Suprapubic skin (tissue), 4 donors: Measurements from ENCODE around the gene SHFL. TPM values are rescaled to one million over a fixed set of nuclear protein-coding genes. Genes with fewer than 3 reads are reported as not detected.

Experiments used
- DNase-seq, 2 donors: peaks; one replicate each; pipeline ENCODE4 v3.0.0-alpha.2; 2019; ENCODE audit warnings: low spot score in 2 of 2
- H3K27ac ChIP-seq: fragments of 200-600 bp; sonication (generic); one replicate; pipeline ENCODE4 v1.5.1; 2019
- H3K27me3 ChIP-seq: fragments of 200-600 bp; sonication (generic); one replicate; pipeline ENCODE4 v1.5.1; 2019
- H3K36me3 ChIP-seq: fragments of 200-600 bp; sonication (generic); one replicate; pipeline ENCODE4 v1.5.1; 2019
- H3K4me1 ChIP-seq: fragments of 200-600 bp; sonication (generic); one replicate; pipeline ENCODE4 v1.5.1; 2019
- H3K4me3 ChIP-seq: fragments of 200-600 bp; sonication (generic); one replicate; pipeline ENCODE4 v1.5.1; 2019; ENCODE audit warnings: mild to moderate bottlenecking
- H3K9me3 ChIP-seq: fragments of 200-600 bp; sonication (generic); one replicate; pipeline ENCODE4 v1.5.1; 2019
- EP300 ChIP-seq: sonication (generic); formaldehyde crosslinking; IDR thresholded peaks from one replicate; pipeline ENCODE4 v1.6.1; 2017; ENCODE audit warnings: antibody characterized with exemption
- POLR2A ChIP-seq, 2 donors: fragments of 450-650 bp; IDR thresholded peaks; one replicate each; pipeline ENCODE4 v1.6.1; 2017; ENCODE audit warnings: antibody characterized with exemption in 2 of 2, mild to moderate bottlenecking in 2 of 2, moderate library complexity in 2 of 2
- POLR2AphosphoS5 ChIP-seq, 3 donors: sonication (generic); formaldehyde crosslinking; IDR thresholded peaks; one replicate each; pipeline ENCODE4 v1.6.1; 2017; ENCODE audit warnings: antibody characterized with exemption in 3 of 3
- WGBS: methylation state at CpG from one replicate; pipeline ENCODE4 v1.1.5; 2018; 5-methylcytosine and 5-hydroxymethylcytosine counted together
- total RNA-seq, 4 donors: library from RNA; depleted of rRNA; stranded (reverse); fragments of >200 nt; gene quantifications; one replicate each; pipeline ENCODE4 v1.1.0, GENCODE V29; 2016
- TF ChIP-seq, protein P1 (sequence below), 2 donors: fragments of 200-600 bp in 1 of 2; fragments of 450-650 bp in 1 of 2; sonication (generic) in 1 of 2; IDR thresholded peaks; one replicate each; pipeline ENCODE4 v1.5.1; 2016 to 2019; ENCODE audit warnings: antibody characterized with exemption in 2 of 2, mild to moderate bottlenecking in 1 of 2, moderate library complexity in 1 of 2

Gene SHFL
- total RNA-seq, 4 donors from 2014 or later: 11.8 to 26.7 (median 22.3) TPM

- no peak overlapping the region for H3K4me3 ChIP-seq
- TF ChIP-seq POLR2A (IDR thresholded peaks at IDR 0.05) (no peak), POLR2AphosphoS5 (IDR thresholded peaks at IDR 0.05) (no peak), EP300 (no peak)
- TF ChIP-seq, protein P1, sequence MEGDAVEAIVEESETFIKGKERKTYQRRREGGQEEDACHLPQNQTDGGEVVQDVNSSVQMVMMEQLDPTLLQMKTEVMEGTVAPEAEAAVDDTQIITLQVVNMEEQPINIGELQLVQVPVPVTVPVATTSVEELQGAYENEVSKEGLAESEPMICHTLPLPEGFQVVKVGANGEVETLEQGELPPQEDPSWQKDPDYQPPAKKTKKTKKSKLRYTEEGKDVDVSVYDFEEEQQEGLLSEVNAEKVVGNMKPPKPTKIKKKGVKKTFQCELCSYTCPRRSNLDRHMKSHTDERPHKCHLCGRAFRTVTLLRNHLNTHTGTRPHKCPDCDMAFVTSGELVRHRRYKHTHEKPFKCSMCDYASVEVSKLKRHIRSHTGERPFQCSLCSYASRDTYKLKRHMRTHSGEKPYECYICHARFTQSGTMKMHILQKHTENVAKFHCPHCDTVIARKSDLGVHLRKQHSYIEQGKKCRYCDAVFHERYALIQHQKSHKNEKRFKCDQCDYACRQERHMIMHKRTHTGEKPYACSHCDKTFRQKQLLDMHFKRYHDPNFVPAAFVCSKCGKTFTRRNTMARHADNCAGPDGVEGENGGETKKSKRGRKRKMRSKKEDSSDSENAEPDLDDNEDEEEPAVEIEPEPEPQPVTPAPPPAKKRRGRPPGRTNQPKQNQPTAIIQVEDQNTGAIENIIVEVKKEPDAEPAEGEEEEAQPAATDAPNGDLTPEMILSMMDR (IDR thresholded peaks at IDR 0.05): no peak
- H3K27ac ChIP-seq: no peak overlapping the region
- H3K27me3 ChIP-seq: no peaks in the 10 kb centered on the region
- H3K4me1 ChIP-seq: peaks cover 10% of the 10 kb centered on the region
- no peaks in the 10 kb centered on the region for H3K9me3 ChIP-seq
- no peak for DNase-seq
- WGBS: 94% methylated on average over 5 of the region's 6 CpGs
- peaks cover 37% of the 10 kb centered on the region for H3K36me3 ChIP-seq
Observed at GRCh38 chr19:10088949-10089554, 2.9 kb downstream of the SHFL start.

GRCh38 chr19:10089801-10090375 lies 3.8 kb downstream of the SHFL start:
- Histone ChIP-seq H3K36me3 (peaks cover 37% of the 10 kb centered on the region), H3K27ac (no peak overlapping the region), H3K4me1 (peaks cover 10% of the 10 kb centered on the region), H3K9me3 (no peaks in the 10 kb centered on the region), H3K27me3 (no peaks in the 10 kb centered on the region), H3K4me3 (no peak overlapping the region)
- no peak for DNase-seq
- TF ChIP-seq POLR2AphosphoS5 (IDR thresholded peaks at IDR 0.05) (no peak), POLR2A (IDR thresholded peaks at IDR 0.05) (no peak), EP300 (no peak)
- TF ChIP-seq, protein P1 (IDR thresholded peaks at IDR 0.05): no peak
- WGBS: 82% methylated on average over 13 of the region's 15 CpGs

GRCh38 chr19:10091370-10091687 lies 5.2 kb downstream of the SHFL start:
- peaks cover 37% of the 10 kb centered on the region for H3K36me3 ChIP-seq
- 95% methylated on average over 14 of the region's 17 CpGs for WGBS
- H3K9me3 ChIP-seq: no peaks in the 10 kb centered on the region
- H3K4me1 ChIP-seq: peaks cover 16% of the 10 kb centered on the region
- DNase-seq: no peak
- no peak overlapping the region for H3K27ac ChIP-seq
- TF ChIP-seq POLR2A (IDR thresholded peaks at IDR 0.05) (no peak), POLR2AphosphoS5 (IDR thresholded peaks at IDR 0.05) (no peak), EP300 (no peak)
- TF ChIP-seq, protein P1 (IDR thresholded peaks at IDR 0.05): no peak
- no peak overlapping the region for H3K4me3 ChIP-seq
- H3K27me3 ChIP-seq: no peaks in the 10 kb centered on the region

- Histone ChIP-seq H3K4me1 (peaks cover 16% of the 10 kb centered on the region), H3K4me3 (no peak overlapping the region), H3K27me3 (no peaks in the 10 kb centered on the region), H3K9me3 (no peaks in the 10 kb centered on the region), H3K36me3 (peaks cover 37% of the 10 kb centered on the region), H3K27ac (no peak overlapping the region)
- WGBS: 81% methylated on average over 12 of the region's 13 CpGs
- DNase-seq: no peak
- TF ChIP-seq, protein P1 (IDR thresholded peaks at IDR 0.05): no peak
- no peak for TF ChIP-seq POLR2AphosphoS5 (IDR thresholded peaks at IDR 0.05)
- TF ChIP-seq POLR2A (IDR thresholded peaks at IDR 0.05): no peak
- no peak for TF ChIP-seq EP300
Observed at GRCh38 chr19:10091895-10092641, 6.0 kb downstream of the SHFL start.

- no peak for TF ChIP-seq POLR2AphosphoS5 (IDR thresholded peaks at IDR 0.05)
- no peak for TF ChIP-seq EP300
- no peak for TF ChIP-seq POLR2A (IDR thresholded peaks at IDR 0.05)
- TF ChIP-seq, protein P1 (IDR thresholded peaks at IDR 0.05): no peak
Observed at GRCh38 chr19:10092648-10093294, 6.7 kb downstream of the SHFL start.

More at GRCh38 chr19:10092648-10093294, 6.7 kb downstream of the SHFL start:
- Histone ChIP-seq H3K9me3 (no peaks in the 10 kb centered on the region), H3K36me3 (peaks cover 37% of the 10 kb centered on the region), H3K4me1 (peaks cover 16% of the 10 kb centered on the region), H3K27me3 (no peaks in the 10 kb centered on the region), H3K27ac (no peak overlapping the region), H3K4me3 (no peak overlapping the region)
- WGBS: 96% methylated on average over 9 of the region's 9 CpGs
- no peak for DNase-seq
